ENCODE results near the gene ZBTB44.

ZBTB44 gene

GRCh38 chr11:130308886-130309285, 5.8 kb downstream of the ZBTB44 start:
- H3K36me3 Mint-ChIP-seq (ENCODE audit: low read depth): peaks cover 53% of the 10 kb centered on the region
- no peak for DNase-seq
- TF ChIP-seq CTCF (IDR thresholded peaks at IDR 0.05): no peak
- H3K27me3 Mint-ChIP-seq (ENCODE audit: low read depth, poor library complexity): no peaks in the 10 kb centered on the region
- peaks cover 35% of the 10 kb centered on the region for H3K4me1 Mint-ChIP-seq
- peaks cover 54% of the 10 kb centered on the region for H3K9me3 Mint-ChIP-seq
- H3K27ac Mint-ChIP-seq: no peak overlapping the region
- no peak overlapping the region for H3K4me3 Mint-ChIP-seq

- no peak overlapping the region for H3K27ac Mint-ChIP-seq
Observed at GRCh38 chr11:130308059-130308458, 6.7 kb downstream of the ZBTB44 start.

GRCh38 chr11:130304651-130305050, 10.1 kb downstream of the ZBTB44 start:
- no peak overlapping the region for H3K4me3 Mint-ChIP-seq
- H3K36me3 Mint-ChIP-seq (ENCODE audit: low read depth): peaks cover 94% of the 10 kb centered on the region
- peaks cover 68% of the 10 kb centered on the region for H3K9me3 Mint-ChIP-seq
- H3K27ac Mint-ChIP-seq: no peak overlapping the region
- no peaks in the 10 kb centered on the region for H3K4me1 Mint-ChIP-seq
- no peak for TF ChIP-seq CTCF (IDR thresholded peaks at IDR 0.05)
- DNase-seq: no peak
- peaks cover 2% of the 10 kb centered on the region for H3K27me3 Mint-ChIP-seq (ENCODE audit: low read depth, poor library complexity)

More at GRCh38 chr11:130308059-130308458, 6.7 kb downstream of the ZBTB44 start:
- no peak for TF ChIP-seq CTCF (IDR thresholded peaks at IDR 0.05)
- no peaks in the 10 kb centered on the region for H3K27me3 Mint-ChIP-seq (ENCODE audit: low read depth, poor library complexity)
- no peak for DNase-seq
- H3K4me3 Mint-ChIP-seq: no peak overlapping the region
- peaks cover 63% of the 10 kb centered on the region for H3K9me3 Mint-ChIP-seq
- H3K36me3 Mint-ChIP-seq (ENCODE audit: low read depth): peaks cover 61% of the 10 kb centered on the region
- peaks cover 29% of the 10 kb centered on the region for H3K4me1 Mint-ChIP-seq

- DNase-seq: no peak
- H3K9me3 Mint-ChIP-seq: peaks cover 35% of the 10 kb centered on the region
- H3K4me3 Mint-ChIP-seq: no peak overlapping the region
- H3K4me1 Mint-ChIP-seq: no peaks in the 10 kb centered on the region
- no peak for TF ChIP-seq CTCF (IDR thresholded peaks at IDR 0.05)
- H3K27me3 Mint-ChIP-seq (ENCODE audit: low read depth, poor library complexity): peaks cover 2% of the 10 kb centered on the region
- peak overlapping the region; percentile 36 for H3K27ac Mint-ChIP-seq
- H3K36me3 Mint-ChIP-seq (ENCODE audit: low read depth): peaks cover 87% of the 10 kb centered on the region
Observed at GRCh38 chr11:130301002-130301401, 13.7 kb downstream of the ZBTB44 start.

GRCh38 chr11:130300567-130300966, 14.2 kb downstream of the ZBTB44 start:
- no peak for DNase-seq
- H3K4me1 Mint-ChIP-seq: no peaks in the 10 kb centered on the region
- H3K9me3 Mint-ChIP-seq: peaks cover 31% of the 10 kb centered on the region
- H3K36me3 Mint-ChIP-seq (ENCODE audit: low read depth): peaks cover 90% of the 10 kb centered on the region
- no peak overlapping the region for H3K27ac Mint-ChIP-seq
- no peak overlapping the region for H3K4me3 Mint-ChIP-seq
- peaks cover 2% of the 10 kb centered on the region for H3K27me3 Mint-ChIP-seq (ENCODE audit: low read depth, poor library complexity)
- no peak for TF ChIP-seq CTCF (IDR thresholded peaks at IDR 0.05)

- Mint-ChIP-seq H3K27ac (no peak overlapping the region), H3K4me3 (no peak overlapping the region), H3K4me1 (no peaks in the 10 kb centered on the region), H3K27me3 (ENCODE audit: low read depth, poor library complexity) (peaks cover 2% of the 10 kb centered on the region), H3K9me3 (peaks cover 25% of the 10 kb centered on the region), H3K36me3 (ENCODE audit: low read depth) (peaks cover 90% of the 10 kb centered on the region)
- DNase-seq: no peak
- no peak for TF ChIP-seq CTCF (IDR thresholded peaks at IDR 0.05)
Observed at GRCh38 chr11:130299978-130300377, 14.7 kb downstream of the ZBTB44 start.

All from nephron progenitor cell (in vitro differentiated cells).